Measurements from ENCODE around the gene GINS2.

- TF ChIP-seq CTCF (IDR thresholded peaks at IDR 0.05) (no peak), POLR2A (IDR thresholded peaks at IDR 0.05) (no peak)
These were observed 52.4 kb downstream of the GINS2 start for GRCh38 chr16:85636234-85636812.

Data from ovary (tissue), 3 donors.